Embryonic facial prominence (tissue), 1 donor: ENCODE data around the gene PDE6A.
"Not testable (repeated sequence)": the region's sequence is repeated elsewhere in the genome, so short reads cannot be mapped to it uniquely, and the experiment has no call there.

Source experiments
- DNase-seq: peaks from one replicate; pipeline ENCODE4 v3.0.0-alpha.2; 2016; ENCODE audit errors: extremely low spot score

PDE6A gene

GRCh38 chr5:149894237-149894636, 50.4 kb downstream of the PDE6A start:
- no peak for DNase-seq

- DNase-seq: no peak
Measured at GRCh38 chr5:149893403-149893931, 51.1 kb downstream of the PDE6A start.

- no peak for DNase-seq
Measured at GRCh38 chr5:149892594-149892993, 52.0 kb downstream of the PDE6A start.

GRCh38 chr5:149888280-149888679, 56.3 kb downstream of the PDE6A start:
- DNase-seq: no peak

GRCh38 chr5:149887622-149888183, 56.9 kb downstream of the PDE6A start:
- DNase-seq: no peak

- no peak for DNase-seq
Measured at GRCh38 chr5:149886692-149887470, 57.7 kb downstream of the PDE6A start.

- DNase-seq: no peak
Measured at GRCh38 chr5:149886060-149886459, 58.5 kb downstream of the PDE6A start.

- DNase-seq: no peak
Measured at GRCh38 chr5:149885513-149885912, 59.1 kb downstream of the PDE6A start.

- no peak for DNase-seq
Measured at GRCh38 chr5:149883550-149883949, 61.0 kb downstream of the PDE6A start.

GRCh38 chr5:149882633-149883032, 62.0 kb downstream of the PDE6A start:
- DNase-seq: not testable (repeated sequence)

- DNase-seq: no peak
Measured at GRCh38 chr5:149881874-149882273, 62.7 kb downstream of the PDE6A start.

- no peak for DNase-seq
Measured at GRCh38 chr5:149881069-149881622, 63.4 kb downstream of the PDE6A start.

- DNase-seq: not testable (repeated sequence)
Measured at GRCh38 chr5:149879593-149879992, 65.0 kb downstream of the PDE6A start.

GRCh38 chr5:149878371-149878770, 66.2 kb downstream of the PDE6A start:
- DNase-seq: no peak

GRCh38 chr5:149873896-149874295, 70.7 kb downstream of the PDE6A start:
- DNase-seq: no peak

- DNase-seq: no peak
Measured at GRCh38 chr5:149872351-149873040, 72.1 kb downstream of the PDE6A start.

GRCh38 chr5:149871471-149871870, 73.1 kb downstream of the PDE6A start:
- no peak for DNase-seq

GRCh38 chr5:149870697-149871096, 73.9 kb downstream of the PDE6A start:
- no peak for DNase-seq

- no peak for DNase-seq
Measured at GRCh38 chr5:149870232-149870631, 74.4 kb downstream of the PDE6A start.

- DNase-seq: no peak
Measured at GRCh38 chr5:149869411-149869821, 75.2 kb downstream of the PDE6A start.

GRCh38 chr5:149865746-149866145, 78.8 kb downstream of the PDE6A start:
- no peak for DNase-seq

- no peak for DNase-seq
Measured at GRCh38 chr5:149863830-149864229, 80.8 kb downstream of the PDE6A start.
